K562 (cell line): Measurements from ENCODE around the gene KCTD13. TPM values are rescaled to one million over a fixed set of nuclear protein-coding genes. Genes with fewer than 3 reads are reported as not detected.

ENCODE experiments used
- CHD7 ChIP-seq: fragments of 200-600 bp; sonication (generic); IDR thresholded peaks from one replicate; pipeline ENCODE4 v1.6.1; 2012; ENCODE audit warnings: mild to moderate bottlenecking, low read depth, low read length, inconsistent platforms
- CSDE1 ChIP-seq, 2 experiments: fragments of 450-650 bp; IDR thresholded peaks; 2 replicates each; pipeline ENCODE4 v1.6.1; 2016; ENCODE audit warnings: mild to moderate bottlenecking in 1 of 2
- CTBP1 ChIP-seq: fragments of 450-650 bp; IDR thresholded peaks from 2 replicates; pipeline ENCODE4 v1.6.1; 2016; ENCODE audit warnings: borderline replicate concordance
- E4F1 ChIP-seq: fragments of 250-450 bp; sonication (Bioruptor Pico); IDR thresholded peaks from 2 replicates; pipeline ENCODE4 v1.5.0; 2021; ENCODE audit warnings: mild to moderate bottlenecking, borderline replicate concordance
- ERF ChIP-seq: fragments of 450-650 bp; formaldehyde crosslinking; IDR thresholded peaks from 2 replicates; pipeline ENCODE4 v1.4.0; 2020; ENCODE audit warnings: mild to moderate bottlenecking, mixed read lengths
- EWSR1 ChIP-seq: fragments of 450-650 bp; IDR thresholded peaks from 2 replicates; pipeline ENCODE4 v1.6.1; 2018; ENCODE audit warnings: borderline replicate concordance, mild to moderate bottlenecking, low read depth, moderate library complexity; ENCODE audit not compliant: partially characterized antibody
- GATAD2A ChIP-seq: fragments of 450-650 bp; IDR thresholded peaks from 2 replicates; pipeline ENCODE4 v1.6.1; 2017
- HLTF ChIP-seq: fragments of 450-650 bp; IDR thresholded peaks from 2 replicates; pipeline ENCODE4 v1.6.1; 2016
- HMG20A ChIP-seq: fragments of 450-650 bp; formaldehyde crosslinking; conservative IDR thresholded peaks from 2 replicates; pipeline ENCODE4 v1.4.0; 2020; ENCODE audit warnings: mild to moderate bottlenecking, mixed read lengths
- RBFOX2 ChIP-seq: fragments of 200-400 bp; formaldehyde crosslinking; IDR thresholded peaks from 2 replicates; pipeline ENCODE4 v1.6.1; 2017; ENCODE audit warnings: low read depth, mild to moderate bottlenecking, low read length, moderate library complexity
- RBM22 ChIP-seq: fragments of 200-400 bp; formaldehyde crosslinking; IDR thresholded peaks from 2 replicates; pipeline ENCODE4 v1.6.1; 2018; ENCODE audit warnings: low read length, low read depth; ENCODE audit not compliant: poor library complexity, severe bottlenecking
- SUPT5H ChIP-seq: fragments of 450-650 bp; IDR thresholded peaks from 2 replicates; pipeline ENCODE4 v1.6.1; 2016
- ZC3H8 ChIP-seq: fragments of 450-650 bp; IDR thresholded peaks from 2 replicates; pipeline ENCODE4 v1.6.1; 2017
- ZNF174 ChIP-seq: fragments of 250-450 bp; sonication (Bioruptor Pico); IDR thresholded peaks from 2 replicates; pipeline ENCODE4 v1.4.0; 2020; ENCODE audit warnings: mild to moderate bottlenecking
- polyA plus RNA-seq, 8 experiments: library from polyadenylated mRNA; depleted of rRNA in 4 of 8; stranded (reverse) in 5 of 8; unstranded in 3 of 8; fragments of >200 nt; fragmentation: Nextera tagmentation in 2 of 8; fragmentation: Illumina TruSeq in 1 of 8; extraction: Ambion mirVana in 2 of 8; extraction: Trizol in 1 of 8; gene quantifications; 2 replicates each; pipeline versions ENCODE4 v1.2.1 to v1.2.3, GENCODE V29; 2011 to 2014; ENCODE audit warnings: inconsistent platforms in 1 of 8, missing spikeins in 1 of 8
- total RNA-seq, 7 experiments: library from RNA; depleted of rRNA in 6 of 7; stranded (reverse); fragments of >200 nt in 6 of 7; fragmentation: Illumina TruSeq in 2 of 7; extraction: Trizol in 2 of 7; gene quantifications; 2 replicates each; pipeline versions ENCODE4 v1.2.1 to v1.2.3, GENCODE V29; 2011 to 2021; ENCODE audit warnings: low replicate concordance in 1 of 7

KCTD13 gene
- total and polyA plus RNA-seq, 9 of the 15 experiments (the other 6 are each of a cell fraction or from before 2014, with no cell fraction given), result 1.0 to 20.6 (median 9.8) TPM

GRCh38 chr16:29862884-29863668 is 63.0 kb downstream of the KCTD13 start, which contains the start of gene CDIPT (continued):
- TF ChIP-seq CHD7, result no peak
- no peak for TF ChIP-seq E4F1 (CRISPR knock-in tag)
- TF ChIP-seq HMG20A (CRISPR knock-in tag), result no peak
- TF ChIP-seq GATAD2A, result 0 out of 2 replicates have a peak, but pooled peaks have one; percentile 30
- no peak for TF ChIP-seq SUPT5H
- TF ChIP-seq EWSR1, result no peak
- no peak for TF ChIP-seq HLTF
- TF ChIP-seq CTBP1, result peak; percentile 53
- peak; percentile 71 for TF ChIP-seq RBFOX2
- TF ChIP-seq CSDE1 (IDR thresholded peaks at IDR 0.05), result no peak
- TF ChIP-seq RBM22, result no peak
- no peak for TF ChIP-seq ZNF174 (CRISPR knock-in tag)
- TF ChIP-seq ERF, result no peak
- TF ChIP-seq ZC3H8, result no peak; the same call in 1 of the 2 replicates
